WI38 (cell line): ENCODE results near the gene CTIF.

Source experiments
- H3K4me3 ChIP-seq: 2 replicates; pipeline ENCODE4 v1.5.1; 2011; ENCODE audit warnings: low read depth, mild to moderate bottlenecking, control low read depth, low read length
- TF ChIP-seq, protein P1 (sequence below): IDR thresholded peaks from 2 replicates; pipeline ENCODE4 v1.5.1; 2012; ENCODE audit warnings: low read depth, mild to moderate bottlenecking, control low read depth, low read length

Gene CTIF

DNA sequence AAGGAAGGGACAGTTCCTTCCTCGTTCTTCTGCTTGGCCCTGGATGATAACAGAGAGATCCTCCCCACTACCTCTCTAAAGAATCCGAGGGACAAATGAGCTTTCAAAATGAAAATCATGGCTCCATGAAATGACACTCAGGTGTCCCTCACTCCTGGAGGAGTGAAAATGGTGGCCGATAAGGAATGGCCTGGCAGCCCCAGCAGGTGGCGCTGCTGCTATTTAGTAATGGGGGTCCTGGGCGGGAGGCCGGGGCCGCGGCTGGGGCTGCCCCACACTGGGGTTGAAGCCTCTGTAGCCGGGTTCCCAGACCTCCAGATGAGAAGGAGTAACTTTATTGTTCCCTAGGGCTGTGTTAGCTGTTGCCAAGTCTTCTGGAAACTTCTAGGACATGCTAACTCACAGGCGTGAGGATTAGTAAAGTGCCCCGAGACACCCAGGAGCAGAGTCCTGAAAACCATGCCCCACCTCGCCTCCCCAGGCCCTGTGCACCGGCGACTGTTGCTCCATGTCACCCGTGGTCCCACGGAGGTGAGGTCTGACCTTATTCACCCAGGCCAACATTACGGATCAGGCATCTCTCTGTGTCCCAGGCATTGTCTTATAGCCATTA, 138.0 kb downstream of the CTIF start:
- TF ChIP-seq, protein P1, sequence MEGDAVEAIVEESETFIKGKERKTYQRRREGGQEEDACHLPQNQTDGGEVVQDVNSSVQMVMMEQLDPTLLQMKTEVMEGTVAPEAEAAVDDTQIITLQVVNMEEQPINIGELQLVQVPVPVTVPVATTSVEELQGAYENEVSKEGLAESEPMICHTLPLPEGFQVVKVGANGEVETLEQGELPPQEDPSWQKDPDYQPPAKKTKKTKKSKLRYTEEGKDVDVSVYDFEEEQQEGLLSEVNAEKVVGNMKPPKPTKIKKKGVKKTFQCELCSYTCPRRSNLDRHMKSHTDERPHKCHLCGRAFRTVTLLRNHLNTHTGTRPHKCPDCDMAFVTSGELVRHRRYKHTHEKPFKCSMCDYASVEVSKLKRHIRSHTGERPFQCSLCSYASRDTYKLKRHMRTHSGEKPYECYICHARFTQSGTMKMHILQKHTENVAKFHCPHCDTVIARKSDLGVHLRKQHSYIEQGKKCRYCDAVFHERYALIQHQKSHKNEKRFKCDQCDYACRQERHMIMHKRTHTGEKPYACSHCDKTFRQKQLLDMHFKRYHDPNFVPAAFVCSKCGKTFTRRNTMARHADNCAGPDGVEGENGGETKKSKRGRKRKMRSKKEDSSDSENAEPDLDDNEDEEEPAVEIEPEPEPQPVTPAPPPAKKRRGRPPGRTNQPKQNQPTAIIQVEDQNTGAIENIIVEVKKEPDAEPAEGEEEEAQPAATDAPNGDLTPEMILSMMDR, result peak; percentile 70
- no peak overlapping the region for H3K4me3 ChIP-seq

GRCh38 chr18:48678237-48679115, 139.6 kb downstream of the CTIF start:
- no peak overlapping the region for H3K4me3 ChIP-seq
- TF ChIP-seq, protein P1, result no peak

- TF ChIP-seq, protein P1, result no peak
- H3K4me3 ChIP-seq, result no peak overlapping the region
Measured at GRCh38 chr18:48679236-48679635, 140.4 kb downstream of the CTIF start.

GRCh38 chr18:48680339-48681250, 141.8 kb downstream of the CTIF start:
- H3K4me3 ChIP-seq, result no peak overlapping the region
- TF ChIP-seq, protein P1, result no peak

GRCh38 chr18:48682768-48683167, 143.9 kb downstream of the CTIF start:
- TF ChIP-seq, protein P1, result no peak
- H3K4me3 ChIP-seq, result no peak overlapping the region

GRCh38 chr18:48683197-48683596, 144.4 kb downstream of the CTIF start:
- no peak overlapping the region for H3K4me3 ChIP-seq
- TF ChIP-seq, protein P1, result no peak
